Measurements from ENCODE around the gene IL17C. TPM values are rescaled to one million over a fixed set of nuclear protein-coding genes. Genes with fewer than 3 reads are reported as not detected.

The IL17C gene
- total RNA-seq, 1 donor from 2014 or later, result not detected

GRCh38 chr16:88657371-88657770 lies 19.0 kb downstream of the IL17C start:
- Histone ChIP-seq H3K27me3 (no peaks in the 10 kb centered on the region), H3K9me3 (no peaks in the 10 kb centered on the region), H3K36me3 (peaks cover 10 to 40% of the 10 kb centered on the region in 2 donors), H3K4me3 (no peak overlapping the region), H3K4me1 (peaks cover 0 to 6% of the 10 kb centered on the region in 2 donors), H3K27ac (no peak overlapping the region)
- no peak for DNase-seq (ENCODE audit: low spot score in 2 of 2)
- intact Hi-C loops (cut with DNase I), result no loop called here
- no peak for TF ChIP-seq CTCF (IDR thresholded peaks at IDR 0.05)

- Histone ChIP-seq H3K27me3 (no peaks in the 10 kb centered on the region), H3K9me3 (no peaks in the 10 kb centered on the region), H3K27ac (no peak overlapping the region), H3K36me3 (peaks cover 10 to 38% of the 10 kb centered on the region in 2 donors), H3K4me3 (no peak overlapping the region), H3K4me1 (peaks cover 0 to 7% of the 10 kb centered on the region in 2 donors)
- no peak for TF ChIP-seq CTCF (IDR thresholded peaks at IDR 0.05)
- no peak for DNase-seq (ENCODE audit: low spot score in 2 of 2)
- intact Hi-C loops (cut with DNase I), result no loop called here
Measured at GRCh38 chr16:88658714-88659113, 20.3 kb downstream of the IL17C start.

- Histone ChIP-seq H3K36me3 (peaks cover 10 to 34% of the 10 kb centered on the region in 2 donors), H3K27me3 (no peaks in the 10 kb centered on the region), H3K4me1 (peaks cover 0 to 11% of the 10 kb centered on the region in 2 donors), H3K4me3 (no peak overlapping the region), H3K9me3 (no peaks in the 10 kb centered on the region), H3K27ac (no peak overlapping the region)
- TF ChIP-seq CTCF (IDR thresholded peaks at IDR 0.05), result no peak
- DNase-seq (ENCODE audit: low spot score in 2 of 2), result no peak
- intact Hi-C loops (cut with DNase I), result no loop called here
Measured at GRCh38 chr16:88659160-88659559, 20.8 kb downstream of the IL17C start.

- Histone ChIP-seq H3K36me3 (peaks cover 0 to 13% of the 10 kb centered on the region in 2 donors), H3K4me1 (peaks cover 0 to 11% of the 10 kb centered on the region in 2 donors), H3K27me3 (no peaks in the 10 kb centered on the region), H3K27ac (no peak overlapping the region), H3K9me3 (no peaks in the 10 kb centered on the region), H3K4me3 (no peak overlapping the region)
- intact Hi-C loops (cut with DNase I), result loop anchor here (5.0 kb wide), 3 partner anchors 151 to 209 kb away; partner anchors contain the start of genes APRT, GALNS, TRAPPC2L and ZFPM1
- TF ChIP-seq CTCF (IDR thresholded peaks at IDR 0.05), result no peak
- no peak for DNase-seq (ENCODE audit: low spot score in 2 of 2)
Measured at GRCh38 chr16:88661468-88661867, 23.1 kb downstream of the IL17C start.

- peak overlapping the region; percentile 68 to 72 for H3K27ac ChIP-seq
- H3K36me3 ChIP-seq, result peaks cover 0 to 9% of the 10 kb centered on the region in 2 donors
- DNase-seq (ENCODE audit: low spot score in 2 of 2), result peak in 1 of 2 donors; percentile 58
- peaks cover 0 to 11% of the 10 kb centered on the region in 2 donors for H3K4me1 ChIP-seq
- no peaks in the 10 kb centered on the region for H3K27me3 ChIP-seq
- no peaks in the 10 kb centered on the region for H3K9me3 ChIP-seq
- peak overlapping the region; percentile 87 to 89 for H3K4me3 ChIP-seq
- TF ChIP-seq CTCF (IDR thresholded peaks at IDR 0.05), result no peak
- intact Hi-C loops (cut with DNase I), result loop anchor here (2.0 to 5.0 kb wide), 6 partner anchors 44 to 1038 kb away; partner anchors contain the start of genes APRT, CTU2, GALNS and RNF166
Measured at GRCh38 chr16:88662222-88662842, 24.0 kb downstream of the IL17C start.

Data from ascending aorta (tissue), 2 donors.